Kidney epithelial cell (primary cell): ENCODE data around the gene MUC6. TPM values are rescaled to one million over a fixed set of nuclear protein-coding genes. Genes with fewer than 3 reads are reported as not detected.

Source experiments
- DNase-seq: peaks from one replicate; pipeline ENCODE4 v3.0.0-alpha.2; 2010; ENCODE audit warnings: low read depth
- H3K27me3 ChIP-seq: 2 replicates; pipeline ENCODE4 v1.6.0; 2011; ENCODE audit warnings: low read length; ENCODE audit not compliant: control insufficient read depth, insufficient read depth
- H3K36me3 ChIP-seq: 2 replicates; pipeline ENCODE4 v1.5.1; 2011; ENCODE audit warnings: low read length; ENCODE audit not compliant: control insufficient read depth, insufficient read depth
- H3K4me3 ChIP-seq: 2 replicates; pipeline ENCODE4 v1.5.1; 2011; ENCODE audit warnings: low read depth, mild to moderate bottlenecking, control low read depth, low read length
- CTCF ChIP-seq: IDR thresholded peaks from 2 replicates; pipeline ENCODE4 v1.5.1; 2011; ENCODE audit warnings: mild to moderate bottlenecking, moderate library complexity, low read length, control low read depth, inconsistent platforms; ENCODE audit not compliant: insufficient read depth, poor library complexity, severe bottlenecking
- total RNA-seq: library from RNA; depleted of rRNA; stranded (reverse); fragments of >200 nt; gene quantifications from 2 replicates; pipeline ENCODE4 v1.2.3, GENCODE V29; 2015

MUC6 gene
- total RNA-seq, 1 donor from 2014 or later, result not detected

GRCh38 chr11:986270-986951 lies 50.1 kb downstream of the MUC6 start:
- TF ChIP-seq CTCF, result no peak
- Histone ChIP-seq H3K4me3 (no peak overlapping the region), H3K27me3 (no peaks in the 10 kb centered on the region), H3K36me3 (no peaks in the 10 kb centered on the region)
- no peak for DNase-seq

- H3K4me3 ChIP-seq, result no peak overlapping the region
- no peak for DNase-seq
- H3K36me3 ChIP-seq, result no peaks in the 10 kb centered on the region
- H3K27me3 ChIP-seq, result no peaks in the 10 kb centered on the region
- TF ChIP-seq CTCF, result no peak
These were observed 50.7 kb downstream of the MUC6 start for GRCh38 chr11:985848-986247.

GRCh38 chr11:985406-985805 lies 51.1 kb downstream of the MUC6 start:
- Histone ChIP-seq H3K36me3 (no peaks in the 10 kb centered on the region), H3K27me3 (no peaks in the 10 kb centered on the region), H3K4me3 (no peak overlapping the region)
- no peak for TF ChIP-seq CTCF
- no peak for DNase-seq

- Histone ChIP-seq H3K27me3 (no peaks in the 10 kb centered on the region), H3K4me3 (no peak overlapping the region), H3K36me3 (no peaks in the 10 kb centered on the region)
- TF ChIP-seq CTCF, result no peak
- DNase-seq, result no peak
These were observed 52.0 kb downstream of the MUC6 start for GRCh38 chr11:984546-984945.

GRCh38 chr11:981764-982163 lies 54.8 kb downstream of the MUC6 start:
- no peak for TF ChIP-seq CTCF
- Histone ChIP-seq H3K27me3 (no peaks in the 10 kb centered on the region), H3K36me3 (no peaks in the 10 kb centered on the region), H3K4me3 (no peak overlapping the region)
- DNase-seq, result no peak
